K562 (cell line): ENCODE data around the gene MET. TPM values are rescaled to one million over a fixed set of nuclear protein-coding genes. Genes with fewer than 3 reads are reported as not detected.
A peak's percentile ranks its signal among the peaks of the same experiment; 100 is the strongest.

Experiments
- BDP1 ChIP-seq: IDR thresholded peaks from 3 replicates; pipeline ENCODE4 v1.6.1; 2011; ENCODE audit not compliant: insufficient read length, insufficient read depth
- CBFA2T2 ChIP-seq: fragments of 450-650 bp; conservative IDR thresholded peaks from 2 replicates; pipeline ENCODE4 v1.6.1; 2017; ENCODE audit warnings: mild to moderate bottlenecking
- CC2D1A ChIP-seq: fragments of 450-650 bp; IDR thresholded peaks from 2 replicates; pipeline ENCODE4 v1.6.1; 2017; ENCODE audit warnings: mild to moderate bottlenecking
- CEBPG ChIP-seq, 3 experiments: fragments of 200-800 bp in 1 of 3; sonication (Bioruptor generic) in 1 of 3; sonication (generic) in 1 of 3; formaldehyde crosslinking in 1 of 3; IDR thresholded peaks in 2 of 3; conservative IDR thresholded peaks in 1 of 3; 2 replicates each; pipeline versions ENCODE4 v1.6.1 to v1.8.0; 2016 to 2022; ENCODE audit warnings: missing compliant biosample characterization in 2 of 3, missing genetic modification characterization in 2 of 3, mild to moderate bottlenecking in 1 of 3, missing genetic modification reagents in 1 of 3
- DEAF1 ChIP-seq: fragments of 450-650 bp; formaldehyde crosslinking; IDR thresholded peaks from 2 replicates; pipeline ENCODE4 v1.4.0; 2020; ENCODE audit warnings: mild to moderate bottlenecking, moderate library complexity
- ELF2 ChIP-seq: fragments of 250-450 bp; sonication (Bioruptor Pico); IDR thresholded peaks from 2 replicates; pipeline ENCODE4 v1.5.0; 2021; ENCODE audit warnings: mild to moderate bottlenecking
- FOXJ2 ChIP-seq: fragments of 200-800 bp; sonication (Bioruptor generic); IDR thresholded peaks from 2 replicates; pipeline ENCODE4 v1.6.1; 2016; ENCODE audit warnings: missing genetic modification characterization, missing compliant biosample characterization
- FOXK2 ChIP-seq, 2 experiments: fragments of 450-650 bp; IDR thresholded peaks in 1 of 2; conservative IDR thresholded peaks in 1 of 2; 2 replicates each; pipeline ENCODE4 v1.6.1; 2016; ENCODE audit warnings: low read depth in 2 of 2, mild to moderate bottlenecking in 1 of 2
- MCM5 ChIP-seq: fragments of 450-650 bp; IDR thresholded peaks from 2 replicates; pipeline ENCODE4 v1.6.1; 2016; ENCODE audit warnings: low read depth
- RB1 ChIP-seq: fragments of 450-650 bp; IDR thresholded peaks from 2 replicates; pipeline ENCODE4 v1.6.1; 2017; ENCODE audit warnings: low read depth, mild to moderate bottlenecking
- RUNX1 ChIP-seq: sonication (generic); IDR thresholded peaks from 2 replicates; pipeline ENCODE4 v1.6.1; 2016; ENCODE audit warnings: antibody characterized with exemption, low read depth
- SIN3B ChIP-seq: fragments of 450-650 bp; IDR thresholded peaks from 2 replicates; pipeline ENCODE4 v1.6.1; 2017; ENCODE audit warnings: low read depth, mild to moderate bottlenecking, moderate library complexity
- SMARCC2 ChIP-seq: fragments of 450-650 bp; IDR thresholded peaks from 2 replicates; pipeline ENCODE4 v1.6.1; 2017; ENCODE audit warnings: antibody characterized with exemption, moderate library complexity, mild to moderate bottlenecking, low read depth
- SMARCE1 ChIP-seq: fragments of 450-650 bp; IDR thresholded peaks from 2 replicates; pipeline ENCODE4 v1.7.1; 2016; ENCODE audit warnings: mild to moderate bottlenecking
- SP2 ChIP-seq: IDR thresholded peaks from 2 replicates; pipeline ENCODE4 v1.6.1; 2011; ENCODE audit warnings: mild to moderate bottlenecking, low read depth, low read length, moderate library complexity; ENCODE audit not compliant: poor library complexity, severe bottlenecking; ENCODE audit errors: extremely low read depth
- TOE1 ChIP-seq, 2 experiments: fragments of 450-650 bp in 1 of 2; sonication (generic) in 1 of 2; formaldehyde crosslinking in 1 of 2; IDR thresholded peaks; 2 replicates each; pipeline versions ENCODE4 v1.7.1 to v1.8.0; 2016 to 2022; ENCODE audit warnings: borderline replicate concordance in 2 of 2, mild to moderate bottlenecking in 2 of 2, antibody characterized with exemption in 1 of 2, inconsistent platforms in 1 of 2, low read depth in 1 of 2, missing genetic modification reagents in 1 of 2, moderate library complexity in 1 of 2
- USF2 ChIP-seq: sonication (generic); formaldehyde crosslinking; IDR thresholded peaks from 2 replicates; pipeline ENCODE4 v1.5.0; 2020; ENCODE audit warnings: missing genetic modification reagents
- ZBTB8A ChIP-seq: fragments of 450-650 bp; IDR thresholded peaks from 2 replicates; pipeline ENCODE4 v1.6.1; 2018; ENCODE audit warnings: mild to moderate bottlenecking, moderate library complexity; ENCODE audit not compliant: partially characterized antibody
- ZFP36 ChIP-seq: fragments of 150-350 bp; IDR thresholded peaks from 2 replicates; pipeline ENCODE4 v1.6.1; 2018; ENCODE audit warnings: low read length, low read depth; ENCODE audit not compliant: partially characterized antibody
- ZNF121 ChIP-seq: sonication (generic); formaldehyde crosslinking; conservative IDR thresholded peaks from 2 replicates; pipeline ENCODE4 v1.8.0; 2022; ENCODE audit warnings: missing genetic modification reagents
- ZNF311 ChIP-seq: fragments of 250-450 bp; sonication (Bioruptor Pico); IDR thresholded peaks from 2 replicates; pipeline ENCODE4 v1.4.0; 2020; ENCODE audit warnings: mild to moderate bottlenecking, moderate library complexity
- ZNF408 ChIP-seq: fragments of 250-450 bp; sonication (Bioruptor Pico); IDR thresholded peaks from 2 replicates; pipeline ENCODE4 v1.4.0; 2020; ENCODE audit warnings: low read depth, mild to moderate bottlenecking, moderate library complexity
- ZNF449 ChIP-seq: fragments of 250-450 bp; sonication (Bioruptor Pico); IDR thresholded peaks from 2 replicates; pipeline ENCODE4 v1.8.0; 2022; ENCODE audit warnings: moderate library complexity, mild to moderate bottlenecking, inconsistent platforms
- ZNF740 ChIP-seq, 3 experiments: fragments of 200-800 bp in 1 of 3; sonication (Bioruptor generic) in 1 of 3; sonication (generic) in 1 of 3; formaldehyde crosslinking in 1 of 3; IDR thresholded peaks; 2 replicates each; pipeline versions ENCODE4 v1.6.1 to v1.8.0; 2016 to 2022; ENCODE audit warnings: mild to moderate bottlenecking in 2 of 3, missing compliant biosample characterization in 2 of 3, missing genetic modification characterization in 2 of 3, missing genetic modification reagents in 1 of 3
- polyA plus RNA-seq, 8 experiments: library from polyadenylated mRNA; depleted of rRNA in 4 of 8; stranded (reverse) in 5 of 8; unstranded in 3 of 8; fragments of >200 nt; fragmentation: Nextera tagmentation in 2 of 8; fragmentation: Illumina TruSeq in 1 of 8; extraction: Ambion mirVana in 2 of 8; extraction: Trizol in 1 of 8; gene quantifications; 2 replicates each; pipeline versions ENCODE4 v1.2.1 to v1.2.3, GENCODE V29; 2011 to 2014; ENCODE audit warnings: inconsistent platforms in 1 of 8, missing spikeins in 1 of 8
- total RNA-seq, 7 experiments: library from RNA; depleted of rRNA in 6 of 7; stranded (reverse); fragments of >200 nt in 6 of 7; fragmentation: Illumina TruSeq in 2 of 7; extraction: Trizol in 2 of 7; gene quantifications; 2 replicates each; pipeline versions ENCODE4 v1.2.1 to v1.2.3, GENCODE V29; 2011 to 2021; ENCODE audit warnings: low replicate concordance in 1 of 7

Gene MET
- total and polyA plus RNA-seq, 9 of the 15 experiments (the other 6 are each of a cell fraction or from before 2014, with no cell fraction given): 0.84 to 2.4 (median 1.1) TPM

- TF ChIP-seq ZNF449 (CRISPR knock-in tag) (no peak), SP2 (no peak), ZNF408 (CRISPR knock-in tag) (no peak), ZFP36 (peak; percentile 26), FOXJ2 (tag) (peak; percentile 48; the same call in 1 of the 2 replicates), ELF2 (CRISPR knock-in tag) (no peak), SMARCC2 (no peak), ZNF121 (no peak), DEAF1 (CRISPR knock-in tag) (peak; percentile 41; the same call in 1 of the 2 replicates), ZBTB8A (no peak), RUNX1 (no peak), CEBPG (CRISPR knock-in tag; IDR thresholded peaks at IDR 0.05) (no peak), CEBPG (tag; conservative IDR thresholded peaks at IDR 0.05 in 1 of 2, IDR thresholded peaks at IDR 0.05 in 1 of 2) (0 out of 4 replicates have a peak, but pooled peaks of 1 of the 2 experiments have one; percentile 24), CC2D1A (no peak), MCM5 (no peak), SMARCE1 (no peak), TOE1 (IDR thresholded peaks at IDR 0.05; ENCODE audit: borderline replicate concordance) (peak; percentile 96), TOE1 (CRISPR knock-in tag; IDR thresholded peaks at IDR 0.05; ENCODE audit: borderline replicate concordance, low read depth) (no peak), CBFA2T2 (peak; percentile 86), RB1 (0 out of 2 replicates have a peak, but pooled peaks have one; percentile 26), FOXK2 (conservative IDR thresholded peaks at IDR 0.05 in 1 of 2, IDR thresholded peaks at IDR 0.05 in 1 of 2; ENCODE audit: low read depth in 2 of 2) (peak; percentile 96 to 97), BDP1 (no peak), ZNF740 (CRISPR knock-in tag; IDR thresholded peaks at IDR 0.05) (no peak), ZNF740 (tag; IDR thresholded peaks at IDR 0.05) (no peak), USF2 (CRISPR knock-in tag) (peak; percentile 97), SIN3B (no peak), ZNF311 (CRISPR knock-in tag) (no peak)
These were observed 130.8 kb downstream of the MET start (continued) for GRCh38 chr7:116802746-116803152.
